Activated T-cell treated with anti-CD3 and anti-CD28 coated beads, Interleukin-2, amount 50 U/mL, for 1 hour (primary cell): Measurements from ENCODE around the gene UTP14A.
A peak's percentile ranks its signal among the peaks of the same experiment; 100 is the strongest.
"Not testable (repeated sequence)": the region's sequence is repeated elsewhere in the genome, so short reads cannot be mapped to it uniquely, and the experiment has no call there.

Source experiments
- DNase-seq: peaks from one replicate; pipeline ENCODE4 v3.0.0-alpha.2; 2020

UTP14A gene

GRCh38 chrX:129905787-129906580 lies at the start of gene UTP14A:
Gene UTP14A, plus strand, starts transcription at chrX:129906164. Its CDS starts 47 bp downstream, at chrX:129906211.
- DNase-seq, result peak; percentile 79

GRCh38 chrX:129859134-129859533 lies 46.8 kb upstream of the UTP14A start:
- DNase-seq, result not testable (repeated sequence)

- not testable (repeated sequence) for DNase-seq
Observed at GRCh38 chrX:129866321-129866720, 39.6 kb upstream of the UTP14A start.

GRCh38 chrX:129872524-129872923 lies 33.4 kb upstream of the UTP14A start:
- DNase-seq, result no peak

- no peak for DNase-seq
Observed at GRCh38 chrX:129875669-129876068, 30.3 kb upstream of the UTP14A start.

GRCh38 chrX:129876771-129877305 lies 29.1 kb upstream of the UTP14A start:
- DNase-seq, result no peak

- no peak for DNase-seq
Observed at GRCh38 chrX:129877401-129877800, 28.6 kb upstream of the UTP14A start.

- DNase-seq, result no peak
Observed at GRCh38 chrX:129900054-129900453, 5.9 kb upstream of the UTP14A start.

GRCh38 chrX:129908636-129909035 lies 2.7 kb downstream of the UTP14A start:
- no peak for DNase-seq

GRCh38 chrX:129925305-129926092 lies 19.5 kb downstream of the UTP14A start:
- peak; percentile 64 for DNase-seq

GRCh38 chrX:129930941-129931410 lies 25.0 kb downstream of the UTP14A start:
- DNase-seq, result no peak

GRCh38 chrX:129931411-129932015 lies 25.5 kb downstream of the UTP14A start:
- DNase-seq, result peak; percentile 55

- peak; percentile 79 for DNase-seq
Observed at GRCh38 chrX:129932016-129932820, 26.3 kb downstream of the UTP14A start.

- no peak for DNase-seq
Observed at GRCh38 chrX:129932821-129933321, 26.9 kb downstream of the UTP14A start.

- no peak for DNase-seq
Observed at GRCh38 chrX:129933700-129934099, 27.7 kb downstream of the UTP14A start.

GRCh38 chrX:129934461-129934860 lies 28.5 kb downstream of the UTP14A start:
- no peak for DNase-seq

- DNase-seq, result no peak
Observed at GRCh38 chrX:129934952-129935351, 29.0 kb downstream of the UTP14A start.

GRCh38 chrX:129938081-129938480 lies 32.1 kb downstream of the UTP14A start:
- DNase-seq, result no peak

GRCh38 chrX:129939986-129940385 lies 34.0 kb downstream of the UTP14A start:
- DNase-seq, result no peak

GRCh38 chrX:129940721-129941120 lies 34.8 kb downstream of the UTP14A start:
- no peak for DNase-seq

- DNase-seq, result no peak
Observed at GRCh38 chrX:129945131-129945530, 39.2 kb downstream of the UTP14A start.

- DNase-seq, result peak; percentile 26
Observed at GRCh38 chrX:129953334-129953648, 47.3 kb downstream of the UTP14A start.
